NCI-H345 treated with DMSO at 0.1 percent for 48 hours (cell line): Measurements from ENCODE around the gene SEH1L.
"Not testable (repeated sequence)": the region's sequence is repeated elsewhere in the genome, so short reads cannot be mapped to it uniquely, and the experiment has no call there.

Experiments
- DNase-seq: peaks from one replicate; lab custom pipeline; 2025; ENCODE audit not compliant: unreplicated experiment; lab: John Stamatoyannopoulos, UW

Gene SEH1L, protein sequence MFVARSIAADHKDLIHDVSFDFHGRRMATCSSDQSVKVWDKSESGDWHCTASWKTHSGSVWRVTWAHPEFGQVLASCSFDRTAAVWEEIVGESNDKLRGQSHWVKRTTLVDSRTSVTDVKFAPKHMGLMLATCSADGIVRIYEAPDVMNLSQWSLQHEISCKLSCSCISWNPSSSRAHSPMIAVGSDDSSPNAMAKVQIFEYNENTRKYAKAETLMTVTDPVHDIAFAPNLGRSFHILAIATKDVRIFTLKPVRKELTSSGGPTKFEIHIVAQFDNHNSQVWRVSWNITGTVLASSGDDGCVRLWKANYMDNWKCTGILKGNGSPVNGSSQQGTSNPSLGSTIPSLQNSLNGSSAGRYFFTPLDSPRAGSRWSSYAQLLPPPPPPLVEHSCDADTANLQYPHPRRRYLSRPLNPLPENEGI

DNA sequence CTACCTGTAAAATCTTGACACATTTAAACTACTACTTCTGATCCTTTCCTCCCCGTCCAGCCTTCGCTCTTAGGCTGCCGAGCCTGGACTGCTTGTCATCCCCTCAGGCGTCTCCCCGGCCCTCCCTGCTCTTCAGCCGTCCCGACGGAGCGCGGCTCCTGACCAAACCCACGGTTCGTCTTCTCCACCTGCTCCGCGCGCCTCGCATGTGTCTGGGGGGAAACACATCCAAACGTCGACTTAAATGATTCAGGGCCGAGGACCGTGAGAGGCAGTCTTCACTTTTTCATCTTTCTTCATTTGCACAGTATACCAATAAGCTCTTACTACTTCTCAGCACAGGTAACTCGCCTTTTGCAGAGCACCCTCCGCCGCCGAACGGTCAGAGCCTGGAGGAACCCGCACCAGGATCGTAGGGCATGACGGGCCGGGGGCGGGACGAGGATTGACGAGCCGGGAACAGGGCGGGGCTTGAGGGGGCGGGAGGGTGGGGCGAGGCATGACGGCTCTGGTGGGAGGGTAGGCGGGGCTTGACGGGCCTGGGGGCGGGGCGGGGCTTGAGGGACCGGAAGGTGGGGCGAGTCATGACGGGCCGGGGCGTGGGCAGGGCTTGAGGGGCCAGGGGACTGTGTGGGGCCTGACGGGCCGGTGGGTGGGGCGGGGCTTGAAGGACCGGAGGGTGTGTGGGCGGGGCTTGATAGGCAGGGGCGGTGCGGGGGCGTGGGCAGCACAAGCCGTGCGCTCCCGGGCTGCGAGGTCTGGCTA lies at the start of gene SEH1L:
SEH1L (plus strand) TSS at position 727 of the 765 bp plus-strand sequence. CDS start 111 bp downstream, outside the sequence.
- peak; percentile 92 for DNase-seq

DNA sequence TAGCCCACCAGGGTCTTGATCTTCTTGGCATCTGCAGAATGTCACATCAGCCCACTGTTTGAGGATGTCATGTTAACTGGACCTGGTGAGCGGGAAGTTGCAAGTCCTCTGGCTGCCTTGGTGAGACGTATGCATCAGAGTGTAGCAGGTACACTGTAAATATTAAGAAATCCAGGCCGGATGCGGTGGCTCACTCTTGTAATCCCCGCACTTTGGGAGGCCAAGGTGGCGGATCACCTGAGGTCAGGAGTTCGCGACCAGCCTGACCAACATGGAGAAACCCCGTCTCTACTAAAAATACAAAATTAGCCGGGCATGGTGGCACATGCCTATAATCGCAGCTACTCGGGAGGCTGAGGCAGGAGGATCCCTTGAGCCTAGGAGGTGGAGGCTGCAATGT lies 46.6 kb upstream of the SEH1L start:
- not testable (repeated sequence) for DNase-seq

DNA sequence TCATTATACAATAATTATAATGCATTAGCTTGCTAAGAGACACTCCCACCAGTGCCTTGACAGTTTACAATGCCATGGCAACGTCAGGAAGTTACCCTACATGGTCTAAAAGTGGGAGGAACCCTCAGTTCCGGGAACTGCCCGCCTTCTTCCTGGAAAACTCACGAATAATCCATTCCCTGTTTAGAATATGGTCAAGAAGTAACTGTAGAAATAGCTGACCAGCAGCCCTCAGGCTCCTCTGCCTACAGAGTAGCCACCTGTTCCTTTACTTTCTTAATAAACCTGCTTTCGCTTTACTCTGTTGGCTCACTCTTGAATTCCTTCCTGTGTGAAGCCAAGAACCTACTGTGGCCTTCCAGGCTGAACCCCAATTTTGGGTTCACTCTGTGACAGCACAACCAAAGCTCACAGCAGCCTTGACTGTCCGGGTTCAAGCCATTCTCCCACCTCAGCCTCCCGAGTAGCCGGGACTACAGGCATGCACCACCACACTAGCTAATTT lies 43.7 kb upstream of the SEH1L start:
- DNase-seq: no peak

DNA sequence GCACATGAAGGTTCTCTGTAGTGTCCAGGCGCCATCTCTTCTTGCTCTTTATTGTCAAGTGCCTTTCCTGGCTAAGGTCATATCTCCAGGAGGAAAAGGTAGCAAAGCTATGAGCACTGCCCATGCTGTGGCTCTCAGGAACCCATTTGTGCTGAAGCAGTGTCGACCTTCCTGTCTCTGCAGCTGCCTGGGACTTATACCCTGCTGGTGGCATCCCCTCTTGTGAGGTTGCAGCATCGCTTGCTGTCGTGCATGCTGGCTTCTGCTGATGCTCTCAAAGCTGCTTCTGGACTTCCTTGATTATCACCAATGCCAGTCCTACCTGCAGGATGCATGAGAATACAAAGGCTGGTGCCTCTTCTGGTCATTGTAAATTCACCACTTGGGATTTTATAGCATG lies 41.7 kb upstream of the SEH1L start:
- no peak for DNase-seq

DNA sequence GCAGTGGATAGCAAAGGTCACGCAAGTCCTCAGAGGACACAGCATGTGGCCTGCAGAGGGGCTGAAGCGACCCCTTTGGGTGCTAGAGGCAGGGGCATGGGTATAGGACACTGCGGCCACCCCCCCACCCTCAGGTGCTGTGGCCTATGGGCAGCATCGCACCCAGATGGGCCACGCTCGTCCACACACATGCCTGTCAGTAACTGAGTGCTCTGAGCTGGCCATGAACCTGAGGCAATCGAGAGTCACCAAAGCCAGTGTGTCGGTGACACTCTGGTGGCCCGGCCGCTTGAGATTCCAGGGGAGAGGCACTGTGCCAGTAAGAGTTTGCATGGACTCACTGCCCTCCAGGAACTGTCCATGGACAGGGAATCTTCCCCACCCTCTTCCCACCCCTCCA lies 41.0 kb upstream of the SEH1L start:
- no peak for DNase-seq

DNA sequence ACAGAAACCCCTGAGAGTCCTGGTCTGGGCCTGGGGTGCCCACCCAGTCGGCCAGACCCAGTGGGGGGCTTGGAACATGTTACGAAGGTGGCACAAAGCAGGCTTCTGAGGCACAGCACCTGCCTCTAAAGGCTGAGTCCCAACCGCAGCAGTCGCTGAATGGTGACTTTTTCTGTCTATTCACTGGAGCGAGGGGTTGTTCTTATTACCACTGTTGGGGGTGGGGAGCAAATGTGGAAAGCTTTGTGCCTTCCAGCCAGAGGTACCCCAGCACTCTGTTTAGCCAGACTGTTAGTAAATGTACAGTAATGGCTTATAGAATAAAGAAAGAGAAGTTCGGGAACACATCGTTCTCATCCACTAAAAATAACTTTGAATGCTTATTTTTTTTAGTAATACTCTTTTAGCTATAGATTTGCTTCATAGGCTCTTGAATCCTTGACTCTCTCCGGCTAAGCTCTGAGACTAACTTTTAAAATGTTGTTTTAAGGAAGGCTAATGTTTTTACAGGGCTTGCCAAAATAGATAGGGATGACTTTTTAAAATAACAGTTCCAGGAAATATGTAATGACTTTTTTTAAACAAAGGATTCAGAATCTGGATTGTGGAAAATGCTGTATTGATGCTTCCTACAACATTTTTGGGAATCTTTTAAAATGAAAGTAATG lies 40.4 kb upstream of the SEH1L start:
- DNase-seq: no peak

DNA sequence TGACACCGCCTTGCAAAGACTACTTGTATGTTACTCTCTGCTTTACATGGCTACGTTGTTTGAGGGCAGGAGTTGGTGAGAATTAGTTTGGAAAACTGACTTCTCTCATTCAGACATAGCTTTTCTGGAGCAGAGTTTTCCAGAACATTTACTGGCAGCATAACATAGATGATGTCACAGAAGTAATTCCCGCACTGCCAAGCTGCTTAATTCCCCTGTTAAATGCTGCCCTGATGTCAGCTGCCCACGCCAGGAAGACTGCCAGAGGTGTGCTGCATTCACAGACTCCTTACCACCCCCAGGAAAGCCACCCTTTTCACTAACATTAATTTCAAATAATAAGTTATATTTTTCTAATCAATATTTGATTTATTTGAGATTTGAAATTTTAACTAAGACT lies 39.1 kb upstream of the SEH1L start:
- DNase-seq: no peak

DNA sequence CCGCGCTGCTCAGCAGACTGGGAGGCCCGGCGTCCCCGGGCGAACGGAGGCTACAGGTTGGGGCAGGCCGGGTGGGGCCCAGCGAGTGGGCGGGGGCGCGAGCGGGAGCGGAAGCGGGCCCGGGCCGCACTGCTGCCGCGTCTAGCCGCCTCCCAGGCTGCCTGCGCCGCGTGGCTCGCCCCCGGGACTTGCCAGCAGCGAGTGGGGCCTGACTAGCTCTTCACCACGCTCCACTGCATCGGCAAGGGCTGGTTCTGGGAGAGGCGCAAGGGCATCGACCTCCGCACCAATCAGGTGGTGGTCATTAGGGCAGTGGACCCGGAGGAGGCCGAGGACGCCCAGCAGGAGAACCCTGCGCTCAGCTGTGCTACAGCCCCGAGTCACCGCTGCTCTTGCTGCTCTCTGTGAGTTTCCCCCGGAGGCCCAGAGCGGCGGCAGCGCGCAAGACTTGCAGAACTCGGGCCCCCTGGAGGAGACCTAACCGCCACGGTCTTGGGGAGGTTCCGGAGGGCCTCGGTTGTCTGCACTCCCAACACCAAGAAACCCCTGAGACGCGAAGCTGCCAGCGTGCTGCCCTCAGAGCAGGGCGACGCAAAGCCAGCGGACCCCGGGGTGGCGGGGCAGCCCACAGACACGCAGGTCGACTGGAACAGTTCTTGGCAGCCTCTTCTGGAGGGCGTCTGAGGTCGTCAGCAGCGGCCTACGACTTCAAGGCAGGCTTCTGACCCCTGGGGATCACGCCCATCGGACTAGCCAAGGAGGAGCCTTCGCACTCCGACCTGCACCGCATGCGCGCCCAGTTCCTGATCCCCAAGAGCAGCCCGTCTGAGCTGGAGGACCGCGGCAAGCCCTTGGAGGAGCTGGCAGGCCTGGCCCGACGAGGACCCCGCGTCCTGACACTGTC lies 36.5 kb upstream of the SEH1L start:
- DNase-seq: no peak

DNA sequence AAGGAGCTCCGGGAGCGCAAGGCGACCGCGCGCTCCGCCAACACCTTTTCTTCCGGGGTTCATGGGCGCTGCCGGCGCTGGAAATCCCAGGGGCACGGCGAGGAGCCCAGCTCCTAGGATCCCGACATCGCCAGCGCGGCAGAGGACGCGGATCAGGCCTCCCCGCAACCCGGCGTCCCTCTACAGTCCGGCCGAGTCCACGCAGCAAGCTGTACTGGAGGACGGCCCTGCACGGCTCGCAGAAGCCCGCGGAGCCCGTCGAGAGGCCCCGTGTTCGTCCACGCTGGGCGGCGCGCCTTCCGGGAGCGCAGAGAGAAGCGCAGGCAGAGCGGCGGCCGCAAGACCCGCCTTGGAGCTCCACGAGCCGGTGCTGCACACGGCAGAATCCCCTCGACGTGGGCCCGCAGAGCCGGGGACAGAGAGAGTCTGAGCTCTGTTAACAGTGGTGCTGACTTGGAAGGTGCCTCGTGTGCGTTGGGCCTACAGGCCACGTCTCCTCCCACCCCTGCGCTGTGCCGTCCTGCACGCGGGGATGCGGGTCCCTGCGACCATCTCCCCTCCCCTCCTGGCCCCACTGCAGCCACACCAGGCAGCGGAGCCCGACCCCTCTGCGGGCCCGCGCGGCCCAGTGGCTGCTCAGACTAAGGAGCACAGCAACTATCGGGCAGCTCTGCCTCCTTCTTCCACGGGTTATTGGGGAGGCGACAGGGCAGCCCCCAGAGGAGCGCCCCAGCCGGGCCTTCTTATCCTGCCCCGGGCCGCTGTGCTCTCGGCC lies 35.7 kb upstream of the SEH1L start:
- no peak for DNase-seq

DNA sequence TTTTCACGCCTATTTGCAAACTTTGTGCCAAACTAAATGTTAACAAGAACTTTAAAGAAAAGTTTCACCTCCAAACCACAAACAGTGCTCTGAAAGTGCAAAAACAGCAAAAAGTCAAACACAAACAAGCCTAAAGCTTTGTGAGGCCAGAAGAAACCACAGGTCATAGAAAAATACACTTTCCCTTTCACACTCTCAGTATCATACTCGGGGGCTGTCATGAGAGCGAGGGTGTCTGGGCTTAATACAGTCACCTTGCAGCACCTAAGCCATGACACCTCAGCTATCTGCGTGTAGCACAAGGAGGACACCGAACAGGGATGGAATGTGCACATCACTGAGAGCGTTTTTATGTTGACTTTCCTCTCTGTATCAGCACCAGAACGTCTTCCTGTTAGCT lies 26.6 kb upstream of the SEH1L start:
- no peak for DNase-seq

DNA sequence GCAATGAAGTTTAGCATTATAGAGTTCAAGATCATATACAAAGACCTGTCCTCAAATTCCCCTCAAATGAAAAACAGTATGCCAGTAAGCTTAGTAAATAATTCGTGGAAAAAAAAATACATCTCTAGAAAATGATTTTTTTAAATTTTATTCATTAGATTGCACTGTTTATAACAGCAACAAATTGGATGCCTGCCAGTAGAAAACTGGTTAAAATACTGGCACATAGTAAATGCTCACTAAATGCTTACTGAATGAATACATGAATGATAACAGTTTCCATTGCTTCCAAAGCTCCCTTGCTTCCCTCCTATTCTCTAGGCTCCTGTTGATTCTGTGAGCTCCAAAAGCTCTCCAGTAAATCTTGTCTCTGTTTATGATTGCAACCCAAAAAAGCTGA lies 25.5 kb upstream of the SEH1L start:
- no peak for DNase-seq

DNA sequence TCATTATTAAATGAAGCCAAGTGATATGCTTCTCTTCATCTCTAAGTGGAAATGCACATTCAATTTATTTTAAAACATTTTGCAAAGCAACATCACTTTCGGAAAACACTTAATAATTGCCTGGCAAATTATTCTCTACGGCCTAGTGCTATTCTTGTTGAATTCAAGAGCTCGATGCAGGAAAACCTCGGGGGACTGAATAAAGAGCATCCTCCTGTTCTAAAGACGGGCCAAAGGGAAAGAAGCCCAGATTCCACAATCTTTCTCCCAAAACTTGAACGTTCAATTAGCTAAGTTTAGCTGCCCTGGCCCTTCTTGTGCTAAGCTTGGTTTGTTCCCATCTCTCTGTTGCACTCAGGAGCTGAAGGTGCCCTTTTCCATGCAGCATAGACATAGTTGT lies 23.2 kb upstream of the SEH1L start:
- DNase-seq: no peak

DNA sequence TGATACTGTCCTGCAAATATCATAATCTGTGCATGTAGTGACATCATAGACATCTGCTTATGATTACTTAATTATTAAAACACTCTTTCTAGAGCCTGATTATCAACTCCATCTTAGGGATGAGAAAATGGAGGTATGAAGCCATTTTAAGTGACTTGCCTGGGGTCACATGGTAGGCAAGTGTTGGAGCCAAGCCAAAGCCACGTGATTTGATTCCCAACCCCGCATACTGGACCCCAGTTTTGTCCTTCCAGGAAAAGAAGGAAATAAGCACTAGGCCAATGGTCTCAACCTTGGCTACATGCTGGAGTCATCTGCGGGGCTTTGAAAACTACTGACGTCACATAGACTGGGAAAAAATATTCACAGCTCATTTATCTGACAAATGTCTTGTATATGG lies 19.6 kb upstream of the SEH1L start:
- no peak for DNase-seq

DNA sequence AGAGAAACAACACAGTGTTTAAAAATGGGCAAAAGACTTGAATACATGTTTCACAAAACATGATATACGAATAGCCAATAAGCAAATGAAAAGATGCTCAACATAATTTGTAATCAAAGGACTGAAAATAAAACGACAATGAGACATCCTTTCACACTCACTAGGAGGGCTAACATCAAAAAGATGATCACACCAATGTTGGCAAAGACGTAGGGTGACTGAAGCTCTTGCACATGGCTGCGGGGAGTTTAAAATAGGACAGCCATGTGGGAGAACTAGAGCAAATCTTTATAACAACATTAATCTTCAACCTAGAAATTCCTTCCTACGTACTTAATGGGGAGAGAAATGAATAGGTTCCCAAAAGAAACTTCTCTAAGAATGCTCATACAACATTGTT lies 19.2 kb upstream of the SEH1L start:
- DNase-seq: no peak

DNA sequence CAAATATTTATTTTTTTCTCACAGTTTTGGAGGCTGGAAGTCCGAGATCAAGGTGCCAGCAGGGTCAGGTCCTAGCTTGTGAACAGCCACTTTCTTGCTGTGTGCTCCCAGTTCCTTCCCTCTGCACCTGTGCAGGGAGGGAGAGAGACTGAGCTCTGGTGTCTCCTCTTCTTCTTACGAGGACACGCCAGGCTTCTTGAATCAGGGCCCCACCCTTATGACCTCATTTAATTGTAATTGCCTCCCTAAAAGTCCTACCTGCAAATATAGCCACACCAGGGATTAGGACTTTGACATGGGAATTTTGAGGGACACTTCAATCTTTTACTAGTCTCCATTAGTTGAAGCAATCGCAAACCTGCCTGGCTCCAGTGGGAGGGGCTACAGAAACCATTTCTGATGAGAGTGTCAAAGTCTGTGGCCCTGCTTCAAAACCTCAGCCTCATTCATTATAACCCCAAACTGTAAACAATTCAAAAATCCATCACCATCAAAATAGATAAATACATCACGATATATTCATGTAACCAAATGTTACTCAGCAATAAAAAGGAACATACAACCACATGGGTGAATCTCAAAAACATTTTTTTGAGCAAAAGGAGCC lies 18.2 kb upstream of the SEH1L start:
- no peak for DNase-seq

DNA sequence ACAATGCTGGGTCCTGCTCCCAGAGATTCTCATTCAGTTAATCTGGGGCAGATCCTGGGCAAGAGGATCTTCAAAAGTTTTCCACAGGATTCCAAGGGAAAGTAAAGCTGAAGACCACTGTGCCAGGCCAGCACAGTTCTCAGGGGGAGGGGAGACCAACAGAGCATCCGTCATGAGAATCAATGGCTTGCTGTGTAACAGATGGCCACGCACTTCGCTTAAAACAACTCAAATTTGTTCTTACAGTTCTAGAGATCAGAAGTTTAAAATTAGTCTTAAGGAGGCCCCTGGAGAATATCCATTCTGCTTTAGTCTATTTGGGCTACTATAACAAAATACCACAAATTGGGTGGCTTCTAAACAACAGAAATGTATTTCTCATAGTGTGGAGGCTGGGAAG lies 17.4 kb upstream of the SEH1L start:
- DNase-seq: no peak

DNA sequence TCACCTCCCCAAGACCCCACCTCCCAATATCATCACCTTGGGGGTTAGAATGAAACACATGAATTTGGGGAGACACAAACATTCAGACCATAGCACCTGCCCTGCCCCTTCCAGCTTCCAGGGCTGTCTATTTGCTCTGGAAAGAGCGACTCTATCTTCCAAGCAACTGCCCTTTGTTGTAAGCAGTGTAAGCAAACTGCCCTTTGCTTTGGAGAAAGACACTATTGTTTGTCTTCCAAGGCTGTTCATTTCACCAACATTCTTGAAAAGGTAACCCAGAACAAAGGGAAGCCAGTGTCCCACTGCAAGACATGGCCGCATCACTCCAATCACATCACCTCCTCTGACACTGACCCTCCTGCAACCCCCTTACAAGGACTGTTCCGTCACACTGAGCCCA lies 16.9 kb upstream of the SEH1L start:
- no peak for DNase-seq

DNA sequence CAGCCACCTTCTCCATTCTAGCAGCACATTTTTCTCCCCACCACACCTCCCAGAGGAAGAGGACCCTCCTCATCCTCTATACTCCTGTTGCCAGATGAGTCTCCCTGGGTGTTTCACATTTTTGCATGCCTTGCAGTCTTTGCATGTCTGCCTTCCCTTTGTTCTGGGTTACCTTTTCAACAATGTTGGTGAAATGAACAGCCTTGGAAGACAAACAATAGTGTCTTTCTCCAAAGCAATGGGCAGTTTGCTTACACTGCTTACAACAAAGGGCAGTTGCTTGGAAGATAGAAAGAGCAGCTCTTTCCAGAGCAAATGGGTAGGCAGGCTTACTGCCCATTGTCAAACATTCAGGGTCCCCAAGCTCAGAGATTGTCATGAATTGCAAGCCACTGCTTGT lies 14.5 kb upstream of the SEH1L start:
- DNase-seq: no peak

DNA sequence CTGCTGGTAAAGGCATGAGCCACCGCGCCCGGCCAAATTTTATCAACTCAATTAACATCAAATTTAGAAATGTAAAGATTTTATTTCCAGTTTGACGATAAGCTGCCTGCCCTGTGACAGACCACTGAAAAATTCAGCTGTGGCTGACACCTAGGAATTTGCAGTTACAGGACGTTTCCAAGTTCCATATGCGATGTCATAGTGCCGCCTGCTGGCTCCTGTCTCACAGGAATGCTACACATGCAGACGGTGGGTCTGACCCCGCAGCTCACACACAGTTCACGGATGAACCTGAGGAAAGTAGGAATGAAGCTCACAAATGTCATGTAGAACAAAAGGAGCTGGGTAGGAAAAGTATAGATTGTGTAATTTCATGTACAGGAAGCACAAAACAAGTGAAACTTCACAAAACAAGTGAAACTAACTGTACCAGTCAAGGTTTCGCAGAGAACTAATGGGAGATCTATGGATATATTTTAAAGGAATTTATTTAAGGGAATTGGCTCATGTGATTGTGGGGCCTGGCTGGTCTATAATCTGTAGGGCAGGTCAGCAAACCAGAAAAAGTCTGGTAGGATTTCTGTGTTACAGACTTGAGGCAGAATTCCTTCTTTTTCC lies 13.2 kb upstream of the SEH1L start:
- peak; percentile 60 for DNase-seq
